Keratinocyte (primary cell): ENCODE measurements around the gene LRIG1. TPM values are rescaled to one million over a fixed set of nuclear protein-coding genes. Genes with fewer than 3 reads are reported as not detected.

ENCODE experiments used
- DNase-seq: peaks from one replicate; pipeline ENCODE4 v3.0.0-alpha.2; 2011; ENCODE audit warnings: low read depth, missing footprints, low spot score
- FAIRE-seq: peaks from 2 replicates; lab custom pipeline; 2011; peaks lifted over from hg19 to GRCh38; lab: Jason Lieb, UNC
- H2AFZ ChIP-seq: 2 replicates; pipeline ENCODE4 v1.6.0; 2012; ENCODE audit warnings: low read length, control low read depth, inconsistent platforms; ENCODE audit not compliant: control insufficient read depth
- H3K27ac ChIP-seq: 2 replicates; pipeline ENCODE4 v1.5.1; 2011; ENCODE audit warnings: low read length; ENCODE audit not compliant: control insufficient read depth, insufficient read depth
- H3K27me3 ChIP-seq: 3 replicates; pipeline ENCODE4 v1.6.0; 2011; ENCODE audit warnings: low read length; ENCODE audit not compliant: control insufficient read depth, insufficient read depth; ENCODE audit errors: extremely low read depth
- H3K36me3 ChIP-seq, 2 experiments: 2 replicates in 1 of 2; 3 replicates in 1 of 2; pipeline ENCODE4 v1.5.1; 2011; ENCODE audit warnings: low read length in 2 of 2, mild to moderate bottlenecking in 1 of 2; ENCODE audit not compliant: control insufficient read depth in 2 of 2, insufficient read depth in 2 of 2; ENCODE audit errors: extremely low read depth in 1 of 2
- H3K4me1 ChIP-seq: 3 replicates; pipeline ENCODE4 v1.5.1; 2011; ENCODE audit warnings: low read length; ENCODE audit not compliant: control insufficient read depth, insufficient read depth; ENCODE audit errors: extremely low read depth
- H3K4me2 ChIP-seq: 3 replicates; pipeline ENCODE4 v1.6.0; 2011; ENCODE audit warnings: low read depth, low read length; ENCODE audit not compliant: control insufficient read depth, insufficient read depth; ENCODE audit errors: extremely low read depth
- H3K4me3 ChIP-seq, 3 experiments: fragments of 200-600 bp in 1 of 3; sonication (generic) in 1 of 3; 2 replicates in 2 of 3; 3 replicates in 1 of 3; pipeline ENCODE4 v1.5.1; 2011 to 2016; ENCODE audit warnings: low read length in 3 of 3, mild to moderate bottlenecking in 3 of 3, control low read depth in 2 of 3, inconsistent platforms in 1 of 3, low read depth in 1 of 3, mixed read lengths in 1 of 3, mixed run types in 1 of 3, moderate library complexity in 1 of 3; ENCODE audit not compliant: control insufficient read depth in 2 of 3, insufficient read depth in 2 of 3; ENCODE audit errors: extremely low read depth in 1 of 3
- H3K79me2 ChIP-seq: 2 replicates; pipeline ENCODE4 v1.6.0; 2012; ENCODE audit warnings: low read length; ENCODE audit not compliant: control insufficient read depth, insufficient read depth
- H3K9ac ChIP-seq: 3 replicates; pipeline ENCODE4 v1.6.0; 2011; ENCODE audit warnings: low read length; ENCODE audit not compliant: control insufficient read depth, insufficient read depth; ENCODE audit errors: extremely low read depth
- H3K9me1 ChIP-seq: 3 replicates; pipeline ENCODE4 v1.6.0; 2011; ENCODE audit warnings: low read length; ENCODE audit not compliant: control insufficient read depth, insufficient read depth; ENCODE audit errors: extremely low read depth
- H3K9me3 ChIP-seq: 2 replicates; pipeline ENCODE4 v1.5.1; 2012; ENCODE audit warnings: low read depth, low read length; ENCODE audit not compliant: control insufficient read depth
- H4K20me1 ChIP-seq: 3 replicates; pipeline ENCODE4 v1.6.0; 2011; ENCODE audit warnings: low read length; ENCODE audit not compliant: control insufficient read depth, insufficient read depth; ENCODE audit errors: extremely low read depth
- EZH2 ChIP-seq: IDR thresholded peaks from one replicate; pipeline ENCODE4 v1.6.1; 2012; ENCODE audit warnings: inconsistent platforms, mild to moderate bottlenecking, low read length, moderate library complexity
- dilution Hi-C: fragments of 300-500 bp; cut with MboI; formaldehyde crosslinking; loops from one replicate; pipeline ENCODE4 v1.7.0; 2020; ENCODE audit warnings: low sequenced_read_pairs; ENCODE audit not compliant: extremely low pct_ligation_motif_present
- polyA plus RNA-seq, 5 experiments: library from polyadenylated mRNA; depleted of rRNA in 3 of 5; stranded (reverse) in 3 of 5; stranded (forward) in 1 of 5; unstranded in 1 of 5; fragments of >200 nt; gene quantifications; 1 replicate in 1 of 5; 2 replicates in 3 of 5; 3 replicates in 1 of 5; pipeline versions ENCODE4 v1.2.1 to v1.2.3, GENCODE V29; 2011 to 2012; ENCODE audit warnings: missing spikeins in 2 of 5, low read depth in 1 of 5, low replicate concordance in 1 of 5
- TF ChIP-seq, protein P1 (sequence below), 3 experiments: IDR thresholded peaks in 1 of 3; conservative IDR thresholded peaks in 1 of 3; optimal IDR thresholded peaks in 1 of 3; 2 replicates in 2 of 3; 3 replicates in 1 of 3; pipeline versions ENCODE3 to v1.5.1; 2011; ENCODE audit warnings: low read length in 3 of 3, mild to moderate bottlenecking in 3 of 3, moderate library complexity in 2 of 3, control low read depth in 1 of 3, inconsistent platforms in 1 of 3; ENCODE audit not compliant: insufficient read depth in 2 of 3; ENCODE audit errors: extremely low read depth in 1 of 3

LRIG1 gene
- polyA plus RNA-seq, 1 donor (not counting 4 experiments of a cell fraction or from before 2014, with no cell fraction given), result 17.2 TPM

- H2AFZ ChIP-seq, result no peak overlapping the region
- no peaks in the 10 kb centered on the region for H4K20me1 ChIP-seq
- dilution Hi-C loops, result no loop called here
- no peak overlapping the region for H3K27ac ChIP-seq
- no peak overlapping the region for H3K9ac ChIP-seq
- no peak for TF ChIP-seq EZH2
- TF ChIP-seq, protein P1, sequence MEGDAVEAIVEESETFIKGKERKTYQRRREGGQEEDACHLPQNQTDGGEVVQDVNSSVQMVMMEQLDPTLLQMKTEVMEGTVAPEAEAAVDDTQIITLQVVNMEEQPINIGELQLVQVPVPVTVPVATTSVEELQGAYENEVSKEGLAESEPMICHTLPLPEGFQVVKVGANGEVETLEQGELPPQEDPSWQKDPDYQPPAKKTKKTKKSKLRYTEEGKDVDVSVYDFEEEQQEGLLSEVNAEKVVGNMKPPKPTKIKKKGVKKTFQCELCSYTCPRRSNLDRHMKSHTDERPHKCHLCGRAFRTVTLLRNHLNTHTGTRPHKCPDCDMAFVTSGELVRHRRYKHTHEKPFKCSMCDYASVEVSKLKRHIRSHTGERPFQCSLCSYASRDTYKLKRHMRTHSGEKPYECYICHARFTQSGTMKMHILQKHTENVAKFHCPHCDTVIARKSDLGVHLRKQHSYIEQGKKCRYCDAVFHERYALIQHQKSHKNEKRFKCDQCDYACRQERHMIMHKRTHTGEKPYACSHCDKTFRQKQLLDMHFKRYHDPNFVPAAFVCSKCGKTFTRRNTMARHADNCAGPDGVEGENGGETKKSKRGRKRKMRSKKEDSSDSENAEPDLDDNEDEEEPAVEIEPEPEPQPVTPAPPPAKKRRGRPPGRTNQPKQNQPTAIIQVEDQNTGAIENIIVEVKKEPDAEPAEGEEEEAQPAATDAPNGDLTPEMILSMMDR (optimal IDR thresholded peaks at IDR 0.05 in 1 of 3, IDR thresholded peaks at IDR 0.05 in 1 of 3, conservative IDR thresholded peaks at IDR 0.05 in 1 of 3; ENCODE audit: extremely low read depth in 1 of 3, insufficient read depth in 2 of 3, low read length in 3 of 3), result no peak
- H3K36me3 ChIP-seq, result no peaks in the 10 kb centered on the region
- H3K4me1 ChIP-seq, result no peaks in the 10 kb centered on the region
- no peaks in the 10 kb centered on the region for H3K9me3 ChIP-seq
- H3K27me3 ChIP-seq, result no peaks in the 10 kb centered on the region
- no peaks in the 10 kb centered on the region for H3K9me1 ChIP-seq
- no peak for FAIRE-seq
- no peaks in the 10 kb centered on the region for H3K79me2 ChIP-seq
- H3K4me2 ChIP-seq, result no peak overlapping the region
- DNase-seq, result no peak
- H3K4me3 ChIP-seq, result no peak overlapping the region
Measured at GRCh38 chr3:66536791-66537190, 36.0 kb upstream of the LRIG1 start.

DNA sequence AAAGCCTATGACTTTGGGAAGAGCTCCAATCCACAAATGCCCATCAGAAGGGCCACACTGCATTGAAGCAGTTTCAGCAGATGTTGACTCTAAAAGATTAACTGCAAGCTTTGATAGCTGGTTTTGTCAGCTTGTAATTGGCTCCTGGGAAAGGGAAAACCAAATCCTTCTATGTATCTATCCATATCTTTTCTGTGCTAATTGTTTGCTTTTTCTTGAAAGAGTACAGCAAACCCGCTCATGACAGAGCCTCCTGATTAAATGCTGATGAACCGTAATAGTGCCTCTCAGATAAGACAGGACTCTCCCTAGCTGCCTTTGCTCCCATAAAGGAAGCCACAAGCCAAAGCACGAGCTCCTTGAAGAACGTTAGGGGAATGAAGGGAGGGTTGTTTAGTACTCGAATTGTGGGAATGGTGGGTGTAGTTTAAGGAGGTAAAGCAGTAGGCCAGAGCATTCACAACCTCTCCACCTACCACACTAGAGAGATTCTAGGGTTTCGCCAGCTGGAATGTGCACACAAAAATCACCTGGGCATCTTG, 33.6 kb upstream of the LRIG1 start:
- no peak for DNase-seq
- Histone ChIP-seq H4K20me1 (no peaks in the 10 kb centered on the region), H2AFZ (no peak overlapping the region), H3K4me1 (no peaks in the 10 kb centered on the region), H3K79me2 (no peaks in the 10 kb centered on the region), H3K4me3 (no peak overlapping the region), H3K9me3 (no peaks in the 10 kb centered on the region), H3K4me2 (no peak overlapping the region), H3K36me3 (no peaks in the 10 kb centered on the region), H3K9ac (no peak overlapping the region), H3K9me1 (no peaks in the 10 kb centered on the region), H3K27ac (no peak overlapping the region), H3K27me3 (no peaks in the 10 kb centered on the region)
- FAIRE-seq, result no peak
- TF ChIP-seq, protein P1 (optimal IDR thresholded peaks at IDR 0.05 in 1 of 3, IDR thresholded peaks at IDR 0.05 in 1 of 3, conservative IDR thresholded peaks at IDR 0.05 in 1 of 3; ENCODE audit: extremely low read depth in 1 of 3, insufficient read depth in 2 of 3, low read length in 3 of 3), result no peak
- dilution Hi-C loops, result no loop called here
